ENCODE measurements around the gene MCM5.
A peak's percentile ranks its signal among the peaks of the same experiment; 100 is the strongest.
"Not testable (repeated sequence)": the region's sequence is repeated elsewhere in the genome, so short reads cannot be mapped to it uniquely, and the experiment has no call there.

The MCM5 gene

GRCh38 chr22:35399678-35400500, at the start of gene MCM5:
Gene MCM5 (plus strand): TSS chr22:35400140. CDS start chr22:35400439, 299 bp downstream.
- peak; percentile 85 for DNase-seq

- peak; percentile 82 for DNase-seq
Measured at GRCh38 chr22:35350539-35351503, 49.1 kb upstream of the MCM5 start.

DNA sequence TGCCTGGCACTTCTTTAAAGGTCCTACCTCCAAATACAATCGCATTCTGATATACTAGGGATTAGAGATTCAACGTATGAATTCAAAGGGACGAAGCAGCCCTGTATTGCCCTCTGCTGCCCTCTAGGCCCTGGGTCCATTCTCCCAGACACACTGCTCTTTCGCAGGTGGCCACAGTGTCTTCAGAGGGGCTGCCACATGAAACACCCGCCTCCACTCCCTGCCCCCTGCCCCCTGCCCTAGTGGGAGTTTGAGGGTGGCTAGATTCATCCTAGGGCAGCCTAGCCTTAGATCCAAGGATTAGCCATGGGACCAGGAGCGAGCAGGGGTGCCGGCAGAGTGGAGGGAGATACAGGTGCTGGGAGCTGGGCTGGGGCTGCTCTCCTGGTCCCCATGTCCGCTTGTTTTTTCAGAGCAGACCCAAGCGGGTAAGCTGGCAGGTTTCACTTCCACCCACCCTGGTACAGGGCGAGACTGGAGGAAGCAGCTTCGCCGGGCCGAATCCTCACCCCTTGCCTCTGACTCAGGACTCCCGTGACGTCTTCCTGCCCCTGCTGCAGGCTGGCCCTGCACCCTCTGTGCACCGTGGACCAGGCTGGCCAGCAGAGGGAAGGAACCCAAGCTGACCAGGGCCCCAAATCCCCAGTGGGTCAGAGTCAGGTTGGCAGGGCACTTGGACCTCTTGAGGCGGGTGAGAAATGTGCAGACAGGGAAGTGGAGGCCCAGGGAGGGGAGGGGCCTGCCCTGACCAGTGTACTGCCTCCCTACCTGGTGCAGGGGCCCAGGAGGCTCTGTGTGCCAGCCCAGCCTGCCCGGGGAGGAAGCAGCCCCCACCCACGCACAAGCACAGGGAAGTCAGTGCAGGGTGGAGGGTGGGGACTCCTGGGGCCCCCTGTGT, 47.5 kb upstream of the MCM5 start:
- no peak for DNase-seq

DNA sequence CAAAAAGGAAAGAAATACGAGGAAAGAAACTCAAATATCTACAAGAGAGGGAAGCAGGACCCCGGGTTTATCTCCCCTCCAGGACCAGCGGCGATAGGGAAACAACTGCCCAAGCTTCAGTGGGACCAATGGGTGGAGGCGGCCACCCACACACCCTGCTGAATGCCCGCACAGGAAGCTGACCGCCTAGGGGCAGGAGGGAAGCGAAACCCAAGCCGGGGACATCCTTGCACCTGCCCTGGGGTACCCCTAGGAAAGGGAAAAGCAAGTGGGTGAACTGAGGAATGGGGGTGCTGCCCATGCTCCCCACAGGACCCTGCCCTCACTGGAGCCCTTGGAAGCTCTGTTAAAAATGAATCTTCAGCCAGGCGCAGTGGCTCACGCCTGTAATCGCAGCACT, 46.6 kb upstream of the MCM5 start:
- DNase-seq = no peak

GRCh38 chr22:35354068-35354467, 45.9 kb upstream of the MCM5 start:
- DNase-seq = no peak

DNA sequence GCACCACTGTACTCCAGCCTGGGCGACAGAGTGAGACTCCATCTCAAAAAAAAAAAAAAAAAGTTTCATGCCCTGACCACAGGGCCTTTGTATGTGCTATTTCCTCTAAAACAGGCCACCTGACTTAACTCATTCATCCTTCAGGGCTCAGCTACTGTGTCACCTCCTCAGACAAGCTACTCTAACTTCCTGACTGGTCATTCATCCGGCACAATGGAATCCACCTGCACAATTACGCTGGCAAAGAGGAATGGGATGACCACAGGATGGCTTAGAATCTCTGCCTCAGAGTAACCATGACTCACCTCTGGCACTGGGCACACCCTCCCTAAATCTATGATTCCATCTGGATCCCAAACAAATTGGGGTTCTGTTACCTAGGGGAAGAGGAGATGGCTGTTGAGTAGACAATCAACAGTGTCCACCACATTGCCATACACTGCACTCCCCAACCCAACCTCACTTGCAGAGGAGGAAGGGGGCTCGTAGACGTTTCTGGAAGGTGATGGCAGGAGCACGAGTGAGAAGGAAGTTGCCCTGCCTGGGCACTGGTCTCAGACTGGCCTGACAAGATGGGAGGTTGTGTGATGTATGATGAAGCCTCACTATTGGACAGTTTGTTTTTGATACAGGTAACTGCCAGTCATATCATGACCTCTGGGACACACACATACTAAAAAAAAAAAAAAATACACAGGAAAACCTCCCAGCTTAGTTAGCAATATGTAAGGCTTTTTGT, 41.9 kb upstream of the MCM5 start:
- DNase-seq = no peak

DNA sequence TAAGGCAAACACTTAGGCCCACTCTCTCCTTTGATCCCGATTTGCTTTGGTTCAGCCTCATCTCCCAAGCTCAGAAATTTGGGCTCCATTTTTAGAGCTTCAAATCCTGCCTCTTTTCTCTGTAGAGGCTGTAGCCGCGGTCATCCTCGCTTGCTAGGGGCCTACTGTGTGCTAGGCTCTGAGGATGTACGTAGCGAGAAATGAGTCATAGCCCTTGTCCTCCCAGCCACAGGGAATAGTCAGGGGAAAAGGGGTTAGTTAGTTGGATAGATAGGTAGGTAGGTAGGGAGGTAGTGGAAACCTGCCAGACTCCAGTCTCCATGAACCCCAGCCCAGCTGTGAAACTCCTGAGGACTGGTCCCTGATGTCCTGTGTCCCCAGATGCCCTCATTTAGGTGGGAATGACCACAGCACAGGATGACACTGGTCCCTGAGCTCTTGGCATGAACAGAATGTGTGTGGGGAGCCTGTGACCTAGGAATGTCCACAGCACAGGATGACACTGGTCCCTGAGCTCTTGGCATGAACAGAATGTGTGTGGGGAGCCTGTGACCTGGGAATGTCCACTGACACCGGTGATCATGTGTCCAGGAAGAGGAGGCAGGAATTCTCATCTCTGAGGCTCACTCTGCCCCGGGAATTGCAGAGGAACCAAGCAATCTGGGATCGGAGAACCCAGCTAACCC, 40.4 kb upstream of the MCM5 start:
- no peak for DNase-seq

DNA sequence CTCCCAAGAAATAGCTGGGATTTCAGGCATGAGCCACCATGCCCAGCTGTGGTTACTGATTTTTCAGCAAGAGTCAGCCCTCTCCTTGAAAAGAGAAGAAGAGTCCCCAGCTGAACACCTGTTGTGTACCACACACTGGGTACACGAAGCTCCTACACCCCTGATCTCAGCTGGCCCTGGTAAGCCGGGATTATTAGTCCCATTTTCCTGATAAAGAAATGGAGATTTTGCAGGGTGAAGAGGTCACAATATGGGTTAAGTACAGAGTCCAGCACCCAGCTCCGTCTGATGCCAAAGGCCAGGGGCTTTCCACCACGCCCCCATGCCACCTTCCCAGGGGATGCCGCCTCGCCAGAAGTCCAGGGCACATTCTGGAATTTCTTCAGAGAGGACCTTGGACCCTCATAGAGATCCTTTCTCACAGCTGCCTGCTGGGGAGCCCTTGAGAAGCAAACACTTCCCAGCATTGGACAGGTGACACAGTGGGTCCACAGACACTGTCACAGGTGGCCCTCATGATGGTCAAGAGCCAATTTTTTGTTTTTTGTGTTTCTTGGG, 38.9 kb upstream of the MCM5 start:
- no peak for DNase-seq

GRCh38 chr22:35363566-35364086, 36.3 kb upstream of the MCM5 start:
- DNase-seq = no peak

DNA sequence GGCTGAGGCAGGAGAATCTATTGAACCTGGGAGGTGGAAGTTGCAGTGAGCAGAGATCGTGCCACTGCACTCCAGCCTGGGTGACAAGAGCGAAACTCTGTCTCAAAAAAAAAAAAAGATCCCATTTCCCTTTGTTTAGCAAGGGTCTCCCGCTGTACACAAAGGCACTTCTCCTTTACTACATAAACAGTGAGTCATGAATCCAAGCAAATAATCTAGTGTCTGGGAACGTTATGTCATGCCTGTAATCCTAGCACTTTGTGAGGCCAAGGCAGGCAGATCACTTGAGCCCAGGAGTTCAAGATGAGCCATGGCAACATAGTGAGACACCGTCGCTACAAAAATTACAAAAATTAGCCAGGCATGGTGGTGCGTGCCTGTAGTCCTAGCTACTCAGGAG, 35.7 kb upstream of the MCM5 start:
- DNase-seq = not testable (repeated sequence)

DNA sequence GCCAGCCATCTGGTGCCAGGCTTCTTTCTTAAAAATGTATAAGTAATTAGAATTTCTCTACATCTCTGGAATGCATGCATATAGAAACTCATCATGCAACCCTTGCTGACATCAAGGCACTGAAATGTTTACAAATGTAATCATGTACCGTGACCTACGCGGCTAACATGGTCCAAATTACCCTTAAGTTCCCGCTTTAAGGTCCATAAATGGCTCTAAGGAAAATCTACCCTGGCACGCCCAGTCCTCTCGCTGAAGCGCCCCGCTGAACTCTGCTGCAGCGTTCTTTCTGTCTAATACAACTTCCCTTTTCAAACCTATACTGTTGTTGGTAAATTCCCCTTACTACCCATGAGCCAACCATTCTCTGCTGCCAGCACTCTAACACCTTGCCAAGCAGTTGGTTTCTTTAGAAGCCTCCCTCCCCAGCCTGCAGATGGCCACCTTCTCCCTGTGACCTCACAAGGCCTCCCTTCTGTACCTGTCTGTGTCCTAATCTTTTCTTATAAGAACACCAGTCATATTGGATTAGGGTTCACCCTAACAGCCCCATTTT, 32.5 kb upstream of the MCM5 start:
- DNase-seq = no peak

- no peak for DNase-seq
Measured at GRCh38 chr22:35368386-35368785, 31.6 kb upstream of the MCM5 start.

GRCh38 chr22:35369996-35370395, 29.9 kb upstream of the MCM5 start:
- no peak for DNase-seq

- no peak for DNase-seq
Measured at GRCh38 chr22:35373781-35374180, 26.2 kb upstream of the MCM5 start.

DNA sequence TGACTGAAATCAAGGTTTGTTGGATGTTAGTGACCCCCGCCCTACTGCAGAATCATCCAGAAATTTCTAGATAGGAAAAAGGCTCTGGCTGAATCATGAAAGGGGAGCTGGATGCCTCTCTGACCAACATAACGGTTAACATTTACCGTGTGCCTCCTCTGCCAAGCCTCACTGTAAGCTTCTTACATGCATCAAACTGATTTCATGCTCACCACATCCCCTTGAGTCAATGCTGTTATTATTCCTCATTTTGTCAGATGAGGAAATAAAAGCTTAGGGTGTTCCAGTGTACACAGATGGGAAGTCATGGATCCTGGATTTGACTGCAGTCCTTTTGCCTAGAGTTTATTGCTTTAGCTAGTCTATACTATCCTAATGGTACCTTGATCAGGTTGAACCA, 24.9 kb upstream of the MCM5 start:
- no peak for DNase-seq

DNA sequence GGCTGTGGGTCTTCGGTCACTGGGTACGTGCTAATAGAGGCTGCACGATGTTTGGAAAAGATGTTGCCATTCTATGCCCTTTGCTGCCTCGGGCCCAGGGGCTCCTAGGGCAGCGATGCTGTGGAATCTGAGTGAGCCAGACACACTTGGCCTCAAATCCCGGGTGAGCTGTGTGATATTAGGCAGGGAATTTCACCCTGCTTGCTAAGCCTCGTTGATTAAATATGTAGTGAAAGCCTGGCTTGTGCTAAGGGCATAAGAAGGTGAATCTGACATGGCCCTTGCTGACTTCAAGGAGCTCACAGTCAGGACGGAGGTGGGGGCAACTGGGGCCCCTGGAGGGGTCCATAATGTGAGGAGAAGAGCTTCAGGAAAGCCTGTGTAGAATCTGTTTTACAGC, 24.4 kb upstream of the MCM5 start:
- no peak for DNase-seq

GRCh38 chr22:35376728-35377472, 23.0 kb upstream of the MCM5 start:
- no peak for DNase-seq

GRCh38 chr22:35377735-35378134, 22.2 kb upstream of the MCM5 start:
- no peak for DNase-seq

GRCh38 chr22:35378621-35379020, 21.3 kb upstream of the MCM5 start:
- DNase-seq = no peak

All from DMS 273 treated with DMSO at 0.1 percent for 48 hours (cell line).